Medulla oblongata (tissue), 1 donor: ENCODE results near the gene CMTM1.

Experiments
- DNase-seq: peaks from one replicate; pipeline ENCODE4 v3.0.0-alpha.2; 2015; ENCODE audit errors: extremely low spot score

Gene CMTM1, protein sequence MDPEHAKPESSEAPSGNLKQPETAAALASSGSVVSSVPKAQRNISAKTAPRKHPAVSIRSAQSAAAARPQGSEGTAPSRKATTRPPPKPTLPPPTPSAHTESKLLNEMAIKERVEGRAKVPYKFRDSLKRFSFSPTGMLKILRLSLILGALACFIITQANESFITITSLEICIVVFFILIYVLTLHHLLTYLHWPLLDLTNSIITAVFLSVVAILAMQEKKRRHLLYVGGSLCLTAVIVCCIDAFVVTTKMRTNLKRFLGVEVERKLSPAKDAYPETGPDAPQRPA

DNA sequence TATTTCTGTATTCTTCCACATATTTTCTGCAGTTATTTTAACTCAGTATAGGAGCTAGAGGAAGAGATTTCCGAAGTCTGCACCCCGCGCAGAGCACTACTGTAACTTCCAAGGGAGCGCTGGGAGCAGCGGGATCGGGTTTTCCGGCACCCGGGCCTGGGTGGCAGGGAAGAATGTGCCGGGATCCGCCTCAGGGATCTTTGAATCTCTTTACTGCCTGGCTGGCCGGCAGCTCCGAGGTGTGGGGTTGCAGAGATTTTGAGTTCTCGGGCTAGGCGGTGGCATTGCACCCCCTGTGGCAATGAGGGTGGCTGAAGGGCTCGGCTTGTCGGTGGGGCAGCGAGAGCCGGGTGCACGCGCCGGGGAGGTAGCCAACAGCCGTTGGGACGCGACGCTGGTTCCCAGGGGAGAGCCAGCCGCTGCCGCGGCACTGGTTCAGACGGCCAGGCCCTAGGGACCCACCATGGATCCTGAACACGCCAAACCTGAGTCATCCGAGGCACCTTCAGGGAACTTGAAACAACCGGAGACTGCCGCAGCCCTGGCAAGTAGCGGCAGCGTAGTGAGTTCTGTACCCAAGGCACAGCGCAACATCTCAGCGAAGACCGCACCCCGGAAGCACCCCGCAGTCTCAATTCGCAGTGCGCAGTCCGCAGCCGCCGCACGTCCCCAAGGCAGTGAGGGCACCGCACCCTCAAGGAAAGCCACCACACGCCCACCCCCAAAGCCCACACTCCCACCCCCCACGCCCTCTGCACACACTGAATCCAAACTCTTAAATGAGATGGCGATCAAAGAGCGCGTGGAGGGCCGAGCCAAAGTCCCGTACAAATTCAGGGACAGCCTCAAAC is at the start of gene CMTM1:
TSS of gene CMTM1 (plus strand) at position 389 of the 851 bp plus-strand sequence. CDS start at position 464, 75 bp downstream.
- DNase-seq, result no peak

DNA sequence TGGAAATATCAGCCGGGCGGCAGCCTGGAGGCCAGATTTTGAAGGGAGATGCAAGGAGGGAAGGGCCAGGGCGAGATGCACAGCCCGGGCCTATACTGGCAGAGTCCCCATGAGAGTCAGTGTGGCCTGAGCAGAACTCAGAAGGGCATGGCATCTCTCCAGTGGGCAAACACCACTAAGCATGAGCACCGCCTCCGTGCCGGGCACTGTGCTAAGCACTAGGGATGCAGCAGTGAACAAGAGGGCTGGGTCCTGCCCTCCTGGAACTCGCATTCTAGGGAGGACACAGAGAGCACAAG is 49.8 kb upstream of the CMTM1 start:
- no peak for DNase-seq

DNA sequence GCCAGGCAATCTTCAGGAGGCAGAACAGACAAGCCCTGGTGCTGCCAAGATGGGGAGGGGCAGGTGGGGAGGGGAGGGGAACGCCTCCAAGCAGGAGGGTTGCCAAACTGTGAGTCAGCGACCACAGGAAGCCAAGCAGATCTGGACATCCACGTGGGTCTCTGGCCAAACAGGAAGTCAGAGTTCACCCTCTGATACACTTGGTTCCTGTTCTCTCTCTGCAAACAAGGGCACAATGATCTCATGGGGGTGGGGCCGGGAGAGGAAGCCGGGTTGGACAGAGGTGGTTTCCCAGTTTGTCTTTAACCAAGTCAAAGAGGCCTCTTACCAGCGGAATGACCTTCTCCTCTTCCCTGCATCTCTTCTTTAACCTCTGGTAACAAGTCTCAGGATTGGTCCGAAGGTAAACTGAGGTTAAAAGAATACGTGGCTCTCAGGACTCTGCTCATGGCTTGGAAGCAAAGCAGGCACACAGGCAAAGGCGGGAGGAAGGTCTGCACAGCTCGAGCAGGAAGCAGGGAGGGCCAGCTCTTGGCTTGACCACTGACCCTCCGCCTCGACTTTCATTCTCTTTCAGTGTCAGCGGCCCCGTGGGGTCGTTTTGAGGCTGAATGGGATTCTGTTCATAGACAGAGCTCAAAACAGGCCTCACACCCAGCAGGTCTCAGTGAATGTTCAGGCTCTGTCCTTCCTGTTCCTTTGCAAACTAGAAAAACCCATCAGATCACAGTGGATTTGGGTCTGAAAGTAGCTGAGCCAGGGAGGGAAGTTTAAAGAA is 49.2 kb upstream of the CMTM1 start:
- peak; percentile 97 for DNase-seq

DNA sequence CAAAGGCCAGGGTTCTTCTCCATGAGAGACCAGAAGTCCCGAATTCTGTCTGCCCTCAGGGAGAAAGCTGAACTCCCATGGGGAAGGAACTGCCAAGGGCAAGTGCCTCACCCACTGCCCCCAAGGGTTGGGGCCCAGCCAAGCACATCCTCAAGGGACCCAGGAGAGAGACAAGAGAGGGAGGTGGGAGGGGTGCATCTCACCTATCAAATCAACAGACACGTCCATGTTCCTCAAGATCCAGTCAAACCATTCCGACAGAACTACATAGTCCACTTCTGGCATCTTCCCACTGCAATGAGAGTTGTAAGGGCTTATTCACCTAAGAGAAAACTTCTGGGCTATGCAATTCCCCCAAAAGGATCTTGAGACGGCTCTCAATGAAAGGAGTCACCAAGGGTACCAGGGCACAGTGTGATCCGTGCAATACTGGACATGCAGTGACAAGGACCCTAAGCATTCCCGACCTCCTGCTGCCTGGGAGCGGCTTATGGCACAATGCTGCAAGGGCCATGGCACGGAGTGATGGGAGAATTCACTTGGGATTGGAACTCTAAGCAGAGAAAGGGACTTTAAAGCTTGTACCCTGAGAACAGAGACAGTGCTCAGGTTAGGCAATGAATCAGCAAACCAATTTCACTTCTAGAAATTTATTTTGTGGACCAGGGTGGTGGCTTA is 48.5 kb upstream of the CMTM1 start:
- DNase-seq, result no peak

DNA sequence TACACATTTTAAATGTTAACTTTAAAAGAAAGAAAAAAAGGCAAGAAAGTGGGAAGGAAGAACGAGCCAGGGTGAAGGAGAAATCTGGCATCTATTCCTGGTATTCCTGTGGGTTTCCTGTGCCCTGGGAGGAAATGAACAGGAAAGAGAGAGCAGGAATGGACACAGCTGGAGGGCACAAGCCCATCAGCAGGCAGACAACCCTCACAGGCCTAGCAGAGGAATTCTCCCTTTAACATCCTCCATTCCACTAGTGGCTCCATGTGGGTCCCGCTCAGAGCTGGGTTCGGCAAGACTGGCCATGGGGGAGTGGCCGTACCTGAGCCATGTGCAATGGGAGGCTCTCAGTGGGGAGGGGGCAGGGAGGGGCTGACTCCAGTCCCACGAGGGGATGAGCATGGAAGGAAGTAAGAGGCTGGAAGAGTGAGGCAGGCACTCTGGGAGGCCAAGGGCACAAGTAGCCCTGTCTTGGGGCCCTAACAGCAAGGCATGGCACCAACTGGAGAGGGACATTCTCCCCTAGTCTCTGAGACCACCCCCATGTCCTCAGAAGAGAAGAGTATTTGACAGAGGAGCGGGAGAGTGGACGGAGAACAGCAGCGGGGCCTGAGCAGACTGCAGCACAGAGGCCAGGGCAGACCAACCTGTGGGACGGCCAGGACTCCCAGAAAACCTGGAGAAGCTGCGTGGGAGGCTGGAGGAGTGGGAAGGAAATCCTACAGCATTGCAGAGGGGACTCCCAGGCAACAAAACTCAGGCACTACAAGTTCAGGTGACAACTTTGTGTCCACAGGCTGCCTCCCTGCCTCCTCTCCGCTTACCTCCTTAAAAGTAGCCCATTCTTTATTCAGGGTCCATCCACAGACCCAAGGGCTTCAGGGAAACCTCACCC is 46.5 kb upstream of the CMTM1 start:
- DNase-seq, result no peak

DNA sequence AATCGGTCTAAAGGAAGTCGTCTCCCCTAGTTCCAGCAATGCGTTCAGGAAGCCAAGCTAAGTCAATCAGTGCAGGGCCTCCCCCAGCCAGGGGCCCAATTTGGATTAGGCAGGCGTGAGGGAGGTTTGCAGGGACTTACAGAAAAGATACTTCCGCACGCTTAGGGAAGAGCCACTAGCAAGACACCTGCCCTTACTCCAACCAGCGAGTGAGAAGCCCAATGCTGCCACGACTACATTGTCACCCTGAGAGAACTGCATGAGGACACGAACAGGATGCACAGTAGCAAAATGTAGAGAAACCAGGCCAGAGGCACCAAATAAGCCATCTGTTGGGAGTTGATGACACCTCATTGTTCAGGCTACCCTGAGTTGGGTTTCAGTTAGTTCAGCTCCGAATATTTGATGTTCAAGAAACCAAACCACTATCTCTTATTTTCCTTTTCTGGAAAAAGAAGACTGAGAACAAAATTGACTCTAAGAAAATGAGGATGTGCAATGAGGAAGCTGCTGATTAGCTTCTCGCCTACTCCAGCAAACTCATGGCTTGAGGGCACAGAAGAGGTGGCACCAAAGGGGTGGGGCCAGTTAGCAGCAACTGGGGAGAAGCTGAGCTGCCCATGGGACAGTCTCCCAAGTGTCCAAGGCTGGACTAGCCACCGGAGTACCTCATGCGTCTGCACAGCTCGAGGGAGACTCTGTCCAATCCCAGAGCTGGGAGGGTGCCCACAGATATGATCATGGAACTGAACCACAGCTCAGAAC is 45.7 kb upstream of the CMTM1 start:
- DNase-seq, result peak; percentile 76

DNA sequence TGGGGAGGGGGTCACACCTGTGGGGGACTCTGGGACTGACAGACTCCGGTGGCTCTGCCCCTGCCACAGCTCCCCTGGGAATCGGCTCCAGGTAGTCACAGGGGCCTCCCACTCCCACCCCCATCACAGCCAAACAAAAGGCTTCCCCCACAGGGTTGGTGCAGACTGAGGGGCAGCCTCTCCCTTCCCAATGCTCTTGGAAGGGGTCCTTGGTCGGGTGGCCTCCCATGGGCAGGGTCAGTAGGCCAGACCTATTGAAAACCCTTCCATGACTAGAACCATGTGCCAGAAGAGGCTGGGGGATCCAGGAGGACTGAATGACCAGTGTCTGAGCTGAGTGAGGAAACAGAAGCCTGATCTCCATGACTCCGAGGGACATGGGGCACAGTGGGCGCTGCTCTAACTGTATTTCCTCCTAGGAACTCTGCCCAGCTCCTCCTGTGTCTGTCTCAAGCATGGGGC is 45.0 kb upstream of the CMTM1 start:
- no peak for DNase-seq

DNA sequence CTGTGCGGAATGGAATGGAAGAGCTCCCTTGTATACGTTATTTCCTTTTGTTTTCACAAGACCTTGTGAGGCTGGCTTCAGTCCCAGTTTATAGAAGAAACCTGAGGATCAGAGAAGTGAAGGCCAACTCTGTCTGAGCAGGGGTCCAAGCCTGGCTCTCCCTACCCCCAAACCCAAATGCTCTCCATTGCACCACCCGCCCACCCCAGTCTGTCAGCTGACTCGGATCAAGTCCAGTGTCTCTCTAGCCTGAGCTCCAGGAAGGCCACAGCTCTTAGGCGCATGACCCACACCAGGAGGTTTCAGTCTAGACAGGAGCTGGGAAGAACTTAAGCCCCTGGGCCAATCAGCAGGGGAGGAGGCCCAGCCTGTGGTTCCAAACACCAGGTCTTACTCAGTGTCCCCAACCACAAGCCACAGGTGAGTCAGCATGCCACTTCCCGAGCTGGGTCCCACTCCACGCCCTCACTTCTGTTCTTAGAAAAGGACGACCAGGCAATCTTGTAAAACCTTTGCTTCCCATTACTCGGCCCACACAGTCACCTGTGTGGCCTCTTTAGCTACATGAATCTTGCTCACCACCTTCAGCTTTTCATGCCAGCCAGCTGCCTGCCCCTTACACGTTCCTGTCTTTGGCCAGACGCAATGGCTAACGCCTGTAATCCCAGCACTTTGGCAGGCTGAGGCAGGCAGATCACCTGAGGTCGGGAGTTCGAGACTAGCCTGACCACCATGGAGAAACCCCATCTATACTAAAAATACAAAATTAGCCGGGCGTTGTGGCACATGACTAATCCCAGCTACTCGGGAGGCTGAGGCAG is 44.1 kb upstream of the CMTM1 start:
- peak; percentile 71 for DNase-seq

DNA sequence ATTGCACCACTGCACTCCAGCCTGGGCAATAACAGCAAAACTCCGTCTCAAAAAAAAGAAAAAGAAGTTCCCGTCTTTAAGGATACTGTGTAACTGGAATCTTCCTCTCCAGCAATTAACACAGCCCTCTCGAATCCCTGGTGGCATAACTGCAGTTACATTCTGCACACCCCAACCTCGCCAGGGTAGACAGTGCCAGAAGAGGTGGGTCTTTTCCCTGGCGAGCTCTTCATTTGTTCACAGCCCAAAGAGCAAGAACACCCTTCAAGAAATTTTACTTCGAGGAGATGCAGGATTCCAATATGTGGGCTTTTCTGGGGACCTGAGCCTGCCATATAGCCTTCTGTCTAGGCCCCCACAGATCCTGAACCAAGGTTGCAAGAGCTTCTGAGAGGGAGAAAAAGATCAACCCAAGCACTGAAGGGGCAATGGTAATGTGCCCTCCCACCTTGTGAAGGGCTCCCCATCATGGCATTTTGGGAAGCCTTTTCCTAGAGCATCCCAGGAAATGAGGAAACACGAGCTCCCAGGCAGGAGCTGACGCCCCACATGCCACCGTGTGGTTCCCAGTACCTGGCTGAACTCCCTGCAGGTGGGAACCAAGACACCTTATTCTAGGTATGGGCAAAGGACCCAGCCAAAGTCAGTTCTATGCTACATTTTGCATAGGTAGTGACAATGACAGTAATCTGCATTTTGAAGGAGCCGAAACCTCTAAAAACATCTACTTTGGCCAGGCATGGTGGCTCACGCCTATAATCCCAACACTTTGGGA is 43.2 kb upstream of the CMTM1 start:
- no peak for DNase-seq

DNA sequence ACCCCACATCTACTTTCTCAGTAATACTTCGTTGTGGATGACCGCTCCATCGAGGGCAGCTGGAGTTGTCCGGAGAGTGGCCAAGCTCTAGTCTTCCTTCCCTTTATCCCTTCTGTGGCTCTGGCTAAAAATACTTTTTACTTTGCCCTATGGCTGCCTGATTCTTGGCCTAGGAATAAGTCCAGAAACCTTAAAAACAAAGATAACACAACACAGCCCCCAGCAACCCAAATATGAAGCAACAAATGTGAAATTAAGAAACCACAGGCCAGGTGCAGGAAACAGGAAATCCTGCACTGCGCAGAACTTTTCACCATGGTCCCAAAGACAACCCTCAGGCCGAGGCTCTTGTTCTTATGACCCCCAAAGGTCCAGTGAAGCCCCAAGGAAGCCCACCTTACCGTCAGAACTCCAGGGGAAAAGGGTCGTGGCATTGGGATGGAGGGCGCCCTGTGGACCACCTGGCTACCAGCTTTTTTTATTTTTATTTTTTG is 42.3 kb upstream of the CMTM1 start:
- no peak for DNase-seq

DNA sequence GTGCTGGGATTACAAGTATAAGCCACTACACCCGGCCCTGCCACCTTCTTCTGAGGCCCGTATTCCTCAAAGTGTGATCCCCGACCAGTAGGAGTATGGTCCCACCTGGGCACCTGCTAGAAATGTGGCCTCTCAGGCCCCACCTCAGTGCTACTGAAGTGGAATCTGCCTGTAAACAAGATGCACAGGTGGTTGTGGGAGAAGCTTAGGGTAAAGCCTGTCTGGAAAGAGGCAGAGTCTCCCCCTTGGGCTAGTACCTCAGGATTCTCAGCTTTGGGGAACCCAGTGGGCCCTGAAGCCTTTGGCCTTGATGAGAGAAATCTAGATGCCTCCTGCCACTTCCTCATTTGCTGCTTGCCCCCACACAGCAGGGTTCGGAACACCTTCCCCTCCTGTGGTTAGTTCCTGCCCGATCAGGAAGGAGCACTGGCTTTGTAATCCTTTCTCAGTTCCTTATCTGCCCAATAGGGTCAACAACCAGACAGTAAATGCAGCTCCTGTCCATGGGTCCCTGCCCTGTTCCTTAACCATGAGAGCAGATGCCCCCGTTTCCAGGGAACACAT is 41.6 kb upstream of the CMTM1 start:
- peak; percentile 85 for DNase-seq

DNA sequence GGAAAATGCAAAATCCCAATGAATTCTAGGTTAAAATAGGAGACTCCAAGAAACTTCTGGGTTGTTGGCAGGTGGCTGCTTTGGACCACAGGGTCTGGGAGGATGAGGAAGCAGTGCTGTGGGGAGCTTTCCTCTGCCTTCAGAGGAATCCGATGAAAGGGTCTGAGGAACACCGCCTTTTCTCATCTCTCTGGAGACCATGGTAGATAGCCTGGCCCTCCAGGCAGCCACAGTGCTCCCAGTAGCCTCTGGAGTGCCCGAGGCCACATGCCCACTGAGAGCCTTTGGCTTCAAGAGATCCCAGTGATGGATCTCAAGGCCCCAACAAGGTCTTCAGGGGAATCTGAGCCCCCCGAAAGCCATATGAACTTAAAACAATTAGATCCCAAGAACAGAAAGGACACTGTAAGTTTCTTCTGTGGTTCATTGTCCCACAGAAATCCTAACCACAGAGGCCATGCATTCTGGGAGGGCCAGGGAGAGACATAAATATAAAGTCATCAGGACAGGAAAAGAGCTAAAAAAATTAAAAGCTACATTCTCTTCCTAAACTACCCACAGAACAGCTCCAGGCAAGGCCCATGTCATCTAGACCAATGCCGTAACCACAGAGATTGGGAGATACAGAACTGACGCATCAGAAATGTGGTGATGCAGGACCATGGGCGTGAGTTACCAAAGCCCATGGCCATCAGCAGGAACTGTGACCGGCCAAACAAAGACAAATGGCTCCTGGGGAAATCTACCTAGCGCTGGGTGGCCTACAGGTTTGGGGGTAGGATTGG is 40.7 kb upstream of the CMTM1 start:
- no peak for DNase-seq

DNA sequence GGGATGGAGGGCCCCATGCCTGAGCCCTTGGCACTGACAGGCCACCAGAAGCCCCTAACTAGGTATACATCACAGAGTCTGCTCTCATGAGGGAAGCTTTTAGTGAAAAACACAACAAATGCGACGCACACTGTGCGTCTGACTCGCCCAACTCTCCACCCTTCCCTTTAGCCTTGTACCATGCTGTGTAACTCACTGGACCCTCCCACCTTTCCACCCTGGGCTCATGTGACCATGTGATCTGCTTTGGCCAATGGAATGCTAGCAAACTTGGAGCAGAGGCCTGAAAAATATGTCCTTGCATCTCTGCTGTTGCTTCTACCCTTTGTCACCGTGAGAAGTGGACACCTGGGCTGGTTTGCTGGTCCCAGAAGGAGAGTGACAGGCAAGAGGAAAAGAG is 37.9 kb upstream of the CMTM1 start:
- DNase-seq, result no peak

DNA sequence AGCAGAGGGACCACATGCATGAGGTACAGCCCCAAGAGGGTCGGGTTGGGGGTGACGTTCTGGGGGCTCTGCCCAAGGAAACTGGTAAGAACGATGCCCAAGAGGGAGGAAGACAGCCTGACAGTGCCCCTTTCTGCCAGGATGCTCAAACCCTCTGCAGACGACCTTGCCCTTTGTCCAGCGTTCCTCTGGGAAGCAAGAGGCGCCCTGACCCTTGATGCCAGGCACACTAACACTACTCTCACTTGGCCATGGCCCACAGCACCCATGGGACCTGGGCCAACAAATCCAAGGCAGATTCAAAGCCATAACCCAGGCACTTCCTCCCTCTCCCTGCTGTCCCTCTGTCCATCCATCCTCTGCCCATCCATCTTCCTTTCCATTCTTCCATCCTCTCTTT is 36.8 kb upstream of the CMTM1 start:
- DNase-seq, result no peak

DNA sequence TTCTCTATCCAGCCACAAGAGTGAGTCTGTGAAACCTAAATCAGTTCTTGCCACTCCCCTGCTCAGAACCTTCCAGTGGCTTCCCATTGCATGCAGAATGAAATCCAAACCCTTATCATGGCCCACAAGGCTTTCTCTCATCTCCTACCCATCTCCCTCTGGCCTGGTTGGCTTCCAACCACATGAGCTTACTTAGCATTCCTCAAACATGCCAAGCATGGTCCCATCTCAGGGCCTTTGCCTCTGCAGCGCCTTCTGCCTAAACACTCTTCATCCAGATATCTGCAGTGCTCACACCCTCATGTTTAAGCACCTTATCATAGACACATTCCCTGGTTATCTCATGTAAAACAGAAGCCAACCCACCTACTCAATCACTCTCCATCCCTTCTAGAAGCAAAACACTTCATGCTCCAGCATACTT is 31.9 kb upstream of the CMTM1 start:
- DNase-seq, result no peak

DNA sequence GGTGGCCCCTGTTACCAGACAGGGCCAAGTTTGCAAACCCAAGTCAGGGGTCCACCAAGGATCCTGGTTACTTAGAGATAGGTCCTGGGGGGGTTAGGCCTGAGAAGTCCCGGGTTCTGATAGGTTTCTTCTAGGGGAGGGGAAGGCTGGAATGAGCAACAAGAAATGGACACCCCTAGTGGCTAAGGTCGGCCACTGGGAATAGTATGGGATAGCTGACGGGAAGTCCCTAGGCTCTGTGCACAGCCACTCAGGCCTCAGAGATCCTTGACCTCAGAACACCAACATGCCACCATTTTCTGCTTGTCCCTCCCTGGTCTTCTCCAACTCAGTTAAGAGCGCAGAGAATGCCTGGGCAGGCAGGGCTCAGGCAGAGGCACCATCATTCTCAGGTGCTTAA is 29.7 kb upstream of the CMTM1 start:
- no peak for DNase-seq

DNA sequence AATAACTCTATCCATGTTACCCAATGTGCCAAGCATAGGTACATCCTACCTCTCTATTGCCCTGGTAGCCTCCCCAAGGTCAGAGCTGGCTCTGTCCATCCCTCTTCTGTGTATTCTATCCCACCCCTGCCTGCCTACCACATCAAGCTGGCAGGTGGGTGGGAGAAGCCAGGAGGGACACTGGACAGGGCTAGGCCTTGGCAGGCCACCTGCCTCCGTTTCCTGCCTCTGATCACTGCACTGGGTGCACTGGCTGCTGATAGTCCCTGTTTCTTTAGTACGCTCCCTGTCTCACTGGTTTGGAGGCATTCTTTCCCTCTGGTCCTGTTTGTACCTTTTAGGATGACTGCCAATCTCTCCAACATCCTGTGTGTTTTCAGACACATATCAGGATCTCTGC is 29.0 kb upstream of the CMTM1 start:
- DNase-seq, result no peak
